Gastroesophageal sphincter (tissue), 4 donors: ENCODE results near the gene TERF2IP. TPM values are rescaled to one million over a fixed set of nuclear protein-coding genes. Genes with fewer than 3 reads are reported as not detected.

Source experiments
- ATAC-seq: fragments of 150-250 bp; one replicate; pipeline ENCODE4 v1.9.1; 2016; ENCODE audit warnings: mild to moderate bottlenecking, moderate library complexity
- H3K27ac ChIP-seq, 4 donors: fragments of 200-600 bp; sonication (generic) in 3 of 4; 1 replicate in 3 of 4; 2 replicates in 1 of 4; pipeline ENCODE4 v1.5.1; 2016 to 2019
- H3K27me3 ChIP-seq: fragments of 200-600 bp; sonication (generic); one replicate; pipeline ENCODE4 v1.5.1; 2019
- H3K36me3 ChIP-seq, 2 donors: fragments of 200-600 bp; sonication (generic); one replicate each; pipeline ENCODE4 v1.5.1; 2019; ENCODE audit warnings: control low read depth in 1 of 2
- H3K4me1 ChIP-seq, 3 donors: fragments of 200-600 bp; sonication (generic); 1 replicate in 2 of 3; 2 replicates in 1 of 3; pipeline ENCODE4 v1.5.1; 2016 to 2019; ENCODE audit warnings: control low read depth in 2 of 3
- H3K4me3 ChIP-seq, 2 donors: fragments of 200-600 bp; sonication (generic); one replicate each; pipeline ENCODE4 v1.5.1; 2019; ENCODE audit warnings: mild to moderate bottlenecking in 1 of 2, moderate library complexity in 1 of 2
- H3K9me3 ChIP-seq, 3 donors: fragments of 200-600 bp; sonication (generic); one replicate each; pipeline ENCODE4 v1.5.1; 2017 to 2019; ENCODE audit warnings: control low read depth in 2 of 3
- EP300 ChIP-seq: sonication (generic); formaldehyde crosslinking; IDR thresholded peaks from one replicate; pipeline ENCODE4 v1.6.1; 2017; ENCODE audit warnings: antibody characterized with exemption, mild to moderate bottlenecking
- POLR2A ChIP-seq, 2 donors: fragments of 450-650 bp; IDR thresholded peaks; one replicate each; pipeline ENCODE4 v1.6.1; 2017; ENCODE audit warnings: antibody characterized with exemption in 2 of 2, mild to moderate bottlenecking in 2 of 2, moderate library complexity in 1 of 2
- POLR2AphosphoS5 ChIP-seq: sonication (generic); formaldehyde crosslinking; IDR thresholded peaks from one replicate; pipeline ENCODE4 v1.6.1; 2017; ENCODE audit warnings: antibody characterized with exemption
- WGBS, 2 donors: methylation state at CpG; one replicate each; pipeline ENCODE4 v1.1.5; 2018; ENCODE audit warnings: low coverage in 1 of 2; 5-methylcytosine and 5-hydroxymethylcytosine counted together
- total RNA-seq, 4 donors: library from RNA; depleted of rRNA; stranded (reverse); fragments of >200 nt; gene quantifications; one replicate each; pipeline ENCODE4 v1.1.0, GENCODE V29; 2016
- TF ChIP-seq, protein P1 (sequence below), 4 experiments: fragments of 200-600 bp in 2 of 4; fragments of 450-650 bp in 2 of 4; sonication (generic) in 1 of 4; IDR thresholded peaks; one replicate each; pipeline ENCODE4 v1.5.1; 2017 to 2019; ENCODE audit warnings: antibody characterized with exemption in 4 of 4, mild to moderate bottlenecking in 2 of 4, moderate library complexity in 2 of 4

Gene TERF2IP, protein sequence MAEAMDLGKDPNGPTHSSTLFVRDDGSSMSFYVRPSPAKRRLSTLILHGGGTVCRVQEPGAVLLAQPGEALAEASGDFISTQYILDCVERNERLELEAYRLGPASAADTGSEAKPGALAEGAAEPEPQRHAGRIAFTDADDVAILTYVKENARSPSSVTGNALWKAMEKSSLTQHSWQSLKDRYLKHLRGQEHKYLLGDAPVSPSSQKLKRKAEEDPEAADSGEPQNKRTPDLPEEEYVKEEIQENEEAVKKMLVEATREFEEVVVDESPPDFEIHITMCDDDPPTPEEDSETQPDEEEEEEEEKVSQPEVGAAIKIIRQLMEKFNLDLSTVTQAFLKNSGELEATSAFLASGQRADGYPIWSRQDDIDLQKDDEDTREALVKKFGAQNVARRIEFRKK
- total RNA-seq = 10 to 100 TPM; 64.3 to 82.2 (median 71.4) TPM

DNA sequence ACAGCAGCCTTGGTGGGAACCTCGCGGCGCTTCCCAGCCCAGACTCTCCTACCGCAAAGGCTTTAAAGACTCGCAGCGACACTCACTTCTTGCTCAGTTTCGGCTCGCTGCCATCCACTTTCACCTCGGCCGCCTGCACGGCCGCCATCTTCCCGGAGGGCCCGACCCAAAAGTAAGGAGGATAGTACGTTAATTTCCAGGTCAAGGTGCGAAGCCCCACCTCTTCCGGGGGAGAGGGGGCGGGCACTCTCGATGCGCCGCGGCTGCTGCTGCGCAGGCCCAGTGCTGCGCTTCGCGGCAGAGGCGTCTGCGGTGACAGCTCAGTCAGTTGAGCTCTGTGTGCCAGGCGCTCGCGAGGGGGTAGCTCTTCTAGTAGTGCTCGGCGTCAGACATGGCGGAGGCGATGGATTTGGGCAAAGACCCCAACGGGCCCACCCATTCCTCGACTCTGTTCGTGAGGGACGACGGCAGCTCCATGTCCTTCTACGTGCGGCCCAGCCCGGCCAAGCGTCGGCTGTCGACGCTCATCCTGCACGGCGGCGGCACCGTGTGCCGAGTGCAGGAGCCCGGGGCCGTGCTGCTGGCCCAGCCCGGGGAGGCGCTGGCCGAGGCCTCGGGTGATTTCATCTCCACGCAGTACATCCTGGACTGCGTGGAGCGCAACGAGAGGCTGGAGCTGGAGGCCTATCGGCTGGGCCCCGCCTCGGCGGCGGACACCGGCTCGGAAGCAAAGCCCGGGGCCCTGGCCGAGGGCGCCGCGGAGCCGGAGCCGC lies at the start of gene TERF2IP, which contains the start of gene KARS1:
Gene TERF2IP, plus strand, starts transcription at position 282 of the 773 bp plus-strand sequence. Its CDS starts 110 bp downstream, at position 392.
Gene KARS1, minus strand, starts transcription at position 174 of the 773 bp plus-strand sequence. Its CDS starts 26 bp downstream, at position 148.
- TF ChIP-seq, protein P1, sequence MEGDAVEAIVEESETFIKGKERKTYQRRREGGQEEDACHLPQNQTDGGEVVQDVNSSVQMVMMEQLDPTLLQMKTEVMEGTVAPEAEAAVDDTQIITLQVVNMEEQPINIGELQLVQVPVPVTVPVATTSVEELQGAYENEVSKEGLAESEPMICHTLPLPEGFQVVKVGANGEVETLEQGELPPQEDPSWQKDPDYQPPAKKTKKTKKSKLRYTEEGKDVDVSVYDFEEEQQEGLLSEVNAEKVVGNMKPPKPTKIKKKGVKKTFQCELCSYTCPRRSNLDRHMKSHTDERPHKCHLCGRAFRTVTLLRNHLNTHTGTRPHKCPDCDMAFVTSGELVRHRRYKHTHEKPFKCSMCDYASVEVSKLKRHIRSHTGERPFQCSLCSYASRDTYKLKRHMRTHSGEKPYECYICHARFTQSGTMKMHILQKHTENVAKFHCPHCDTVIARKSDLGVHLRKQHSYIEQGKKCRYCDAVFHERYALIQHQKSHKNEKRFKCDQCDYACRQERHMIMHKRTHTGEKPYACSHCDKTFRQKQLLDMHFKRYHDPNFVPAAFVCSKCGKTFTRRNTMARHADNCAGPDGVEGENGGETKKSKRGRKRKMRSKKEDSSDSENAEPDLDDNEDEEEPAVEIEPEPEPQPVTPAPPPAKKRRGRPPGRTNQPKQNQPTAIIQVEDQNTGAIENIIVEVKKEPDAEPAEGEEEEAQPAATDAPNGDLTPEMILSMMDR (IDR thresholded peaks at IDR 0.05) = no peak
- TF ChIP-seq EP300 = no peak
- peak; percentile 91 to 94 for TF ChIP-seq POLR2A (IDR thresholded peaks at IDR 0.05)
- TF ChIP-seq POLR2AphosphoS5 = peak; percentile 97
- H3K9me3 ChIP-seq = no peaks in the 10 kb centered on the region
- no peaks in the 10 kb centered on the region for H3K27me3 ChIP-seq
- peak within 1 kb of the TSS; percentile 91 to 99 (median 96) for H3K27ac ChIP-seq
- 0% methylated on average over 13 of the region's 76 CpGs; no CpG with 5 or more reads in 1 of the 2 donors for WGBS, 2 donors
- peak within 1 kb of the TSS; percentile 93 to 96 for H3K4me3 ChIP-seq
- H3K4me1 ChIP-seq = peaks cover 0 to 74% (median 27%) of the 10 kb centered on the region in 3 donors
- H3K36me3 ChIP-seq = peaks cover 0 to 32% of the 10 kb centered on the region in 2 donors
- ATAC-seq = peak; percentile 97

DNA sequence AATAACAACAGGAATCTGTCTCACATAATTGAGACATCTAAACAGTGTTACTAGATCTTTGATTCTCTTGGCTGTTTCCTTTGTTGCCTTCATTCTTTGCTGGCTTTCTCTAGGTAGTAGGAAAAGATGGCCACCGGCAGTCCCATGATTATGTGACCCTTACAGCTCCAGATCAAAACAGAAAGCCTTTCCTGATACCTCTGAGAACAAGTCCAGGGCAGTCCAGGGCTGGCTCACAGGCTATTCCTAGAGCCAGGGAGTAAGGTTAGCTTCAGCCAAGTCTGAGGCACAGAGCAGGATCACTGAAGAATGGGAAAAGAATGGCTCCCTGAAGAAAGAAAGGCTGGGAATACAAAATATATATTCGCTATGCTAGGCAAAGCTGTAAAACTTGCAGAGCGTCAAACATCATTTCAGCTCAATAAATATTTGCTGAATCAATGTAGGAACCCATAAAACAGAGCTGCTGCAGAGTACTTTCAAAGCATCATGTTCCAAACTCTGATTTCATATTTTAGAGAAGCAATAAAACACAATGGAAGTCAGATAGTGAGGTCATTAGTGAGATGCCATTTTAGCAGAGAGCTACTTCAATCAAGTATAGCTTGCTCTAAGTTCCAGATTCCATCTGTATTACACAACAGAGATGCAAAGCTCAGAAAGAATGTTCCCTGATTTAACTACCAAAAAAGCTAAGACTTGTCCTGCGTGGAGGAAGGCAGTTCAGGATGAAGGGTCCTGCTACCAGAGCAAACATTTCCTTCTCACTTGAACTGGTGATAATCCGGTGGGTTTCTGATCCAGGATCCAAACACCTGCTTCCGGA lies 47.9 kb upstream of the TERF2IP start:
- no peaks in the 10 kb centered on the region for H3K9me3 ChIP-seq
- H3K27me3 ChIP-seq = no peaks in the 10 kb centered on the region
- no peak for ATAC-seq
- TF ChIP-seq POLR2A (IDR thresholded peaks at IDR 0.05) (no peak), POLR2AphosphoS5 (no peak), EP300 (no peak)
- TF ChIP-seq, protein P1 (IDR thresholded peaks at IDR 0.05) = no peak
- H3K27ac ChIP-seq = no peak overlapping the region
- H3K4me3 ChIP-seq = no peak overlapping the region
- H3K36me3 ChIP-seq = peaks cover 3 to 78% of the 10 kb centered on the region in 2 donors
- H3K4me1 ChIP-seq = no peaks in the 10 kb centered on the region
- WGBS, 2 donors = 81 to 90% methylated on average over 4 to 5 of the region's 6 CpGs

DNA sequence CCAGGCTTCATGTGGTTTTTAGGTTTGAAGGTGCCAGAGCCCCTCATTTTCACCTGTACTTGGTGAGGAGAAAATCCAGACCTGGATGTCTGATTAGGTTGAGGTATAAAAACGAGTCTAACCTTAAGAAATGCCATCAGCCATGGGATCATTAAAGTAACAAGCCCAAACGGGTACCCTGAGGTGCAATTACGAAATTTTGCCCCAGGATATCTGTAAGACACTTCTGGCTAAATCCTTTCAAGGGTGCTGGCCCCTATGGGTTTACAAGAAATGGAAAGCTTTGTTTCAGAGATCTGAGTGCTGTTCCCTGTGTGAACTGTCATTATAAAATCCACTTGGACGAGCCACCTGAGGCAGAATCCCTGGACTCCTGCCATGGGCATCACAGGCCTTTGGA lies 44.3 kb upstream of the TERF2IP start:
- H3K27me3 ChIP-seq = no peaks in the 10 kb centered on the region
- no peak overlapping the region for H3K27ac ChIP-seq
- no peaks in the 10 kb centered on the region for H3K4me1 ChIP-seq
- no peak for ATAC-seq
- H3K4me3 ChIP-seq = no peak overlapping the region
- no peaks in the 10 kb centered on the region for H3K9me3 ChIP-seq
- peaks cover 3 to 84% of the 10 kb centered on the region in 2 donors for H3K36me3 ChIP-seq
- TF ChIP-seq POLR2A (IDR thresholded peaks at IDR 0.05) (no peak), EP300 (no peak), POLR2AphosphoS5 (no peak)
- TF ChIP-seq, protein P1 (IDR thresholded peaks at IDR 0.05) = no peak
- 83 to 87% methylated on average over 3 to 4 of the region's 4 CpGs for WGBS, 2 donors

DNA sequence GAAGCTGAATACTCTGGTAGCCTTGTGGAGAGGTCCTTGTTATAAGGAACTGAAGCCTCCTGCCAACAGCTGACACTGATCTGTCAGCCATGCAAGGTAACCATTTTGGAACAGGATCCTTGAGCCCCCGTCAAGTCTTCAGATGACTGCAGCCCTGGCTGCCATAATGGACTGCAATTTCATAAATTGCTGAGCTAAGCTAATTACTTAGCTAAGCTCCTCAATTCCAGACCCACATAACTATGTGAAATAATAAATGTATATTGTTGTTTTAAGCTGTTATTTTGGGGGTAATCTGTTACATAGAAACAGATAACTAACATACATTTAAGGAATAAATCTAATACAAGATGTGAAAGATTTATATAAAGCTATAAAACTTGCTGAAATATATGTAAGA lies 41.1 kb upstream of the TERF2IP start:
- H3K4me1 ChIP-seq = no peaks in the 10 kb centered on the region
- H3K4me3 ChIP-seq = no peak overlapping the region
- H3K36me3 ChIP-seq = peaks cover 3 to 85% of the 10 kb centered on the region in 2 donors
- ATAC-seq = no peak
- no peak overlapping the region for H3K27ac ChIP-seq
- no peaks in the 10 kb centered on the region for H3K9me3 ChIP-seq
- TF ChIP-seq POLR2A (IDR thresholded peaks at IDR 0.05) (no peak), EP300 (no peak), POLR2AphosphoS5 (no peak)
- TF ChIP-seq, protein P1 (IDR thresholded peaks at IDR 0.05) = no peak
- H3K27me3 ChIP-seq = no peaks in the 10 kb centered on the region
- WGBS, 2 donors = 83% methylated on average over 1 of the region's 1 CpG; no CpG with 5 or more reads in 1 of the 2 donors
